Suppressor macrophage (primary cell): ENCODE results near the gene CASZ1.

Experiments
- DNase-seq, 4 experiments: peaks; one replicate each; pipeline ENCODE4 v3.0.0-alpha.2; 2020 to 2022

Gene CASZ1

DNA sequence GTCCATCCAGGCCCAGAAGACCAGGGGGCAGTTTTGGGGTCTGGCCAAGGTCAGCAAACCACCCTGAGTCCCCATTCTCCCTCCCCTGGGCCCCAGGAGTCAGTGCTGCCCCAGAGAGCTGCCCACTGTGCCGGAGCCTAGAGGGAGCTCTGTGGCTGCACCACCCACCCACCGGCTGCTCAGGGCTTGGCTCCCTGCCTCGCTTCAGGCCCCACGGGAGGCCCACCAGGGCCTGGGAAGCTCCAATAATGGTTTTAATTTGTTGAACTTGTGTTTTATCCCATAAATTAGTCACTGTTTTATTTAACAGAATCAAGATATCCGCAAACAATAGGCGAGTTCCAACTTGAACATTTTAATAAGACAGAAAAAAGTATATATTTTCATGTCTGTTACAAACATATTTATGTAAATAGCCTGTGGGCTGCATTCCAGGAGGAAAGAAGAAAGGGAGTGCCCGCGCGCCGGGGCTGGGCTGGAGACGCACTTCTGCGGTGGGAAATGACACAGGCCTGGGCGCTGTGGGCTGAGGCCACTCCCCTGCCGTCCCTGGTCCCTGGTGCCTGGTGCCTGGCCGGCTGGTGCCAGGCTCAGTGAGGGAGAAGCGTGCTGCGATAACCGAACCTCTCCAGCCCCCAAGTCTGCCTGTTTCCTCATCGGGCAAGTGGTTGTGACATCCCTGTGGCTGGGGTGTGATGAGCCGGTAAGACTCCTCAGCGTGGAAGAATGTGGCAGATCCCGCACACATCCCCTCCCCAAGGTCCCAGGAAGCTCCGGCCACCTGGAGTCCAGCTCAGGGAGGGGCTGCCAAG is 161.2 kb downstream of the CASZ1 start:
- no peak for DNase-seq

DNA sequence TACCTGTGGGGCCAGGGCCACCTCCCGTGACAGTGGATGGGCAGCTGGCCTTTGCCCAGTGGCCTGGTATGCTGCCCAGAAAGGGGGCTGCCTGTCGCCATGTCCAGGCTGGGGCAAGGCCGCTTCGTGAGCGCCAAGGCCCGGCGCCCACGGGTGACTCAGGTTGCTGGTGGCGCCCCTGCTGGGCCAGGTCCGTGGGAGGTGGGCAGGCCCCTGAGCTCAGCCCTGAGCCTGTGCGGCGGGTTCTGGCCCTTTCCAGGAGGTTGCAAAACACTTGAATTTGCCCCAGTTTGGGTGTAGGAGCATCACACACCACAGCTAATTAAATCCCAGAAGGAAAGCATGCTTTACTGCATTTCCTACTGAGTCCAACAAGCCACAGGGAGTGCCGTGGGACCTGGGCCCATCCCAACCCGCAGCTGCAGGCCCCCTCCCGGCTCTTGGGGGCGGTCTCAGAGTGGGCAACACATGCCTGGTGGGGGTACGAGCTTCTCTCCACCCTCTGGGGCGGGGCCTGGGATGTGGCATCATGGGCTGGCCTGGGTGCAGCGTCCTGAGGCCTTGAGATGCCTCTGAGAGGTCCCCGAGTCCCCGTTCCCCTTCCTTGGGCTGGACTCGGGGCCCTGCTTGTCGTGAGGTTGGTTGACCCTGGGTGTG is 161.9 kb downstream of the CASZ1 start:
- DNase-seq: no peak

DNA sequence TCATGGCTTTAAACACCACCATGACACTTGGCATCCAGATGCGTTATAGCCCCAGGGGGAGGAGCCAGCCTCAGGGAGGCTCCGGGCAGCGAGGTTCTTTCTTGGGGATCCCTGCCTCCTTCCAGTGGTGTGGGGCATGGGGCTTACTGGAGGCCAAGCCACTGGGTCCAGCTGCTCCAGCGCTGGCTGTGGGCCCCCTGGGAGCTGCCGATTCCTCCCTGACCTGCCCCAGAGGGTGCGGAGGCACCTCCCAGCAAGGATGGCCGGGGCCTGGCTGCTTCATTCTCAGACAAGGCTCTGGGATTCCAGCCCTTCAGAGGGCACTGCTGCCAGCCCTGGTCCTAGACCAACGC is 162.4 kb downstream of the CASZ1 start:
- DNase-seq: no peak

DNA sequence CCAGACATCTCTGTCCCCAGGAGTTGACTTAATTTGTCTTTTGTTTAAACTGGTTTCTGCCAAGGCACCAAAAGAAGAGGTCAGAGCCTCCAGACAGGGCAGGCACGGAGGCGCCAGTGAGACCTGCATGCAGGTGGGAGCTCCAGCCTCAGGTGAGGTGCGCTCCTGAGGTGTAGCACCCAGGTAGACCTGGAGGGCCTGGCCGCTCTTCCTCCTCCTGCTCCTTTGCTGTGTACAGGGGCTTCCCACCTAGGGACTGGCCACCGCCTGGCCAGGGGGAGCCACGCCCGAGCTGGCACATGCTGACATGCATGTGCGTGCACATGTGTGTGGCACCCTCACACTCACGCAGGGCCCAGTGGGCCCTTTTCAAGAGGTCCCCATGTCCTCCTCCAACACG is 163.0 kb downstream of the CASZ1 start:
- no peak for DNase-seq

DNA sequence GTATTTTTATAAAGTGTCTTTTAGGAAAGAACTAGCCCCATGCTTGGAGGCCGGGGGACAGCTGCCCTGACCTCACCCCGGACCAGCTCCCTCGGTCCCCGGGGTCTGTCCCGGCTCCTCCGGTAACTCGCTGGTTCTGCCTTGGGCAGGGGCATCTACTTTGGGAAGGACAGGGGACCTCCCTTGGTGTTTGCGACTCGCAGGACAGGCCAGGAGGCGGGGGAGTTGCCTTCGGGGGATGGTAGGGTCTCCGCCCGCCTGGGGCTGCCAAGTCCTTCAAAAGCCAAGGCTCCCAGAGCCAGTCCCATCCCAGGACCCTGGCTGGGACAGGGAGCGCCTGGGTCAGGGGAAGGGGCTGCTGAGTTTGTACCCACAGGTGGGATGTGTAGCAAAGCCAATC is 163.8 kb downstream of the CASZ1 start:
- no peak for DNase-seq

DNA sequence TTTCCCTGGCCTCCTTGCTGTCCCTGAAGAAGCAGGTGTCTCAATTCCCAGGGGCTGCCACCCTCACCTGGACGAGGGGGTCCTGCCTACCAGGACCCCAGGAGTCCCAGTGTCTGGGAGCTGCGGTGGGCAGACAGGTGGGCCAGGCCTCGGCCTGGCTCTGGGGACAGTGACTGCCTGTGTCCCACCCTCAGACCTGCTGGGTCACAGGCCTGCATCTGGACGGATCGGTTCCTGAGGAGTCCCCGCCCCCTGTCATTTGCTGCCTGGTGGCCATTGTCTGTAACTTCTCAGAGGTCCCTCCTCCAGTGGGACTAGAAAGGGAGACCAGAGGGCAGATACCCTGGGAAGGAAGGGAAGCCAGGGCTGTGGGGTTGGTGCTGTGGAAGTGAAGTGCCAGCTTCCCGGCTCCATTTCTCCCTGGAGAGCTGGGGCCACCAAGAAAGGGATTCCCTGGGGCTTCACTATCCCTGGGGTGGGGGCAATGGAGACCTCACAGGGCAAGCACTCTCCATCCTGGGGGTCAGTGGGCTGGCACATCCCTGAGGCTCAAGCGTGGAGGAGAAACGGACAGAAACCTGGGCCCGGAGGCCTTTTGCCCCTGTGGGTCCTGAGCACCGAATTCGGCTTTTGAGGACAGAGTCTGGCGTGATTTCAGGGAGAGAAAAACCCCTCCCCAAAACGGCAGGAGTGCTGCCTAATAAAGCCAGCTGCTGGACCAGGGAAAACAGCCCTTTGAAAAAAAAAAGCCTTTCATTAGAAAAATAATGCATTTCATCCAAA is 164.4 kb downstream of the CASZ1 start:
- no peak for DNase-seq

DNA sequence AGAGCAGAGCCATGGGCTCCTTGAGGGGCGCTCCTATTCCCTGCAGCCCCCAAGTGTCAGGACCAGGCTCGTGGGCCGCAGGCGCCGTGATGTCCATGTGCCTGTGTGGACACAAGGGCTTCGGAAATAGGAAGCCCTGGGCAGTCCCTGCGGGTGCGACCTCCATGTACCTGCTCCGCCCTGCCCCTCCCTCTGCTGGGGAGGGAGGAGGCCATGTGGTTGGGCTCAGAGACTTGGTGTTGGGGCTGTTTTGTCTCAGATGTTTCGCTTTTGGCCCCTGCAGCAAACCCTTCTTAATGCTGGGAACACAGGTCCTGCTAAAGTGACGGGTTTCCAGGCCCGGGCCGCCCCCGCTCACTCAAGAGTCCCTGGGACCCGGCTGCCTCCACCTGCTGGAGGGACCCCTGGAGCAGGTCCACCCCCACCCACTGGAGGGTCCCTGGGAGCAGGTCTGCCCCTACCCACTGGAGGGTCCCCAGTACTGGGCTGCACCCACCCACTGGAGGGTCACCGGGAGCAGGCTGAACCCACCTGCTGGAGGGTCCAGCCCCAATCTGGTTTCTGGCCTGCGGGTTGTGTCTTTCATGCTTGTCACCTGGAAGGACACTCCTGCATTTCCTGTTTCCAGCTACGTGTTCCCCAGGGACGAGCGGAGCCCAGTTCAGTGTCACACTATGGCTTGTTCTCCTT is 165.2 kb downstream of the CASZ1 start:
- DNase-seq: peak in 1 of 4 experiments; percentile 1

DNA sequence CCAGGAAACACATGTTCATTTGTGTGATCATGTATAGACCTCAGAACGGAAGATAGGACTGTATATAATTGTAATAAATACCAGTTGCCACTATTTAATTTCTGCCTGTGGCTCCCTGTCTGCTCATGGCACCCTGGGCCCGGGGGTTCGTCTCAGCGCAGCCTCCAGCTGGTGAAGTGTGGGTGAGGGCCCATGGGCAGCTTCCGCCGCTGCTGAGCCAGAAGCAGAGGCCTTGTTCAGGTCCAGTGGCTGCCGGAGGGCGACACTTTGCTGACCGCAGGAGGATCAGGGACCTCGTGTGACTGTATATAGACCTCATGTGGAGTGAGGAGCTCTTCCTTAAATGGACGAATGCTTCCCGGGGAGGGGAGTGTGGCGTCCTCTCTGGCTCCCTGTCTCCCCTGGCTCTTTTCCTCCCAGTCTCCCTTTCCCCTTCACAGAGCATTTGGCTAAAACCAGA is 165.8 kb downstream of the CASZ1 start:
- DNase-seq: peak in 1 of 4 experiments; percentile 1

DNA sequence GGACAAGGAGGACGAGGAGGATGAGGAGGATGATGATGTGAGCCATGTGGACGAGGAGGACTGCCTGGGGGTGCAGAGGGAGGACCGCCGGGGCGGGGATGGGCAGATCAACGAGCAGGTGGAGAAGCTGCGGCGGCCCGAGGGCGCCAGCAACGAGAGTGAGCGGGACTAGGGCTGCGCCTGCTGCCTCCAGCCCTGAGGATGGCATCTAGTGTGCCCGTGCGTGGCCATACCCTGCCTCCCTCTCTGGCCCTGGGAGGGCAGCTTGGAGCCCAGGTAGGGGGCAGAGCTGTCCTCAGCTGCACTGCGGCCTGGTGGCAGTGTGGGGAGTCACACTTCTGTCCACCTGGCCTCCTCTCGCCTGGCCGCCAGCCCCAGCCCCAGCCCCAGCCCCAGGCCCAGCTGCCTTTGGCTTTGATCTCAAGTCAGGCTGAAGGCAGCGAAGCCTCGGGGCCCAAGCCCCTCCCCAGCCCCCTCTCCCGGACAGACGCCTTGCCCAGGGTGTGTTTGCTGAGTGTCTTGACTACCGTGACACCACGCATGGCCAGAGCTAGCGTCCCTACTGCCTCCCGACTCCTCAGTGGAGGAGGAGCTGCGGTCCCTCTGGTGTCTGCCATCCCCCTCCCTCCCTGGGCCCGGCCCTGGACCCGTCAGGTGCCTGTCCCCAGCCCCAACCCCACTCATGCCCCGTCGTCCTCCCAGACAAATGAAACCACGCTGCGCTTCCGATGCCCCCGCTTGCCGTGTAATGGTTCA is 166.5 kb downstream of the CASZ1 start:
- DNase-seq: no peak

DNA sequence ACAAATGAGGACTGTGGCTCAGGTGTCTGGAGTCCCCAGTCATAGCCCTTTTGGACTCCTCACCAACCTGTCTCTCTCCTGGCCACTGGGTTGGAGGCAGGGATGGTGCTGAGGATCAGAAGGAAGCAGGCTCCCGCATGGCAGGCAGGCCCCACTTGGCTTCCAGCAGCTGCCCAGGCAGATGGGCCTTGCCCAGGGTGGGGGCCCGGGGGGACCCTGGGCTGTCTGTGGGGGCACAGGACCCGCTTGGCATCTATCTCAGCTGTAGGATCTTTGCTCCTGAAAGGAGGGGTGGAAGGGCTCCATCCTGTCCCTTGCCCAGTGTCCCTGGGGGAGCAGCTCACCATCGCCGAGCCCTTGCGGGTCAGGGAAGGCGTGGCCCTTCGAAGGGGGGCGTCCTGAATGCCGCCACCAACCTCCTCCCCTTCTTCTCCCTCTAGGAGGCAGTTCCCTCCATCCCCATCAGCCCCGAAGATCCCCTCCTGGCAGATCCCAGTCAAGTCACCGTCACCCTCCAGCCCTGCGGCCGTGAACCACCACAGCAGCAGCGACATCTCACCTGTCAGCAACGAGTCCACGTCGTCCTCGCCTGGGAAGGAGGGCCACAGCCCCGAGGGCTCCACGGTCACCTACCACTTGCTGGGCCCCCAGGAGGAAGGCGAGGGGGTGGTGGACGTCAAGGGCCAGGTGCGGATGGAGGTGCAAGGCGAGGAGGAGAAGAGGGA is 167.2 kb downstream of the CASZ1 start:
- no peak for DNase-seq

DNA sequence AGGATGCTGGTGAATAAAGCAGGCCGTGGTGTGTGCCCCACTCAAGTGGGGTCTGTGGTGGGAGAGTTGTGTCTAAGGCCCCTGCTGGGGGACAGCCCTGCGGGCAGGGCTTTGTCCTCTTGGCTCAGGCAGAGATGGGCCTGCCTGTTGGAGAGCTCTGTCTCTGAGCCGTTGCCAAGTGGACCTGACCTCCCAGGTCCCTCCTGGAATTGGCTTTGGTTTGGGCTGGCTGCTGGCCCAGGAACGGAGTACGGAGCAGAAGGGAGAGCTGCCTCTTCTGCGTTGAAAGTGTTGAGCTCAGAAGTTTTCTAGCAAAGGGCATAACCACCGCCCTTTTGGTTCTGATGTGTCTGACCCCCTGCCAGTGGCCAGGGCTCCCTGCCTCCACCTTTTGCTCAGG is 167.8 kb downstream of the CASZ1 start:
- no peak for DNase-seq

DNA sequence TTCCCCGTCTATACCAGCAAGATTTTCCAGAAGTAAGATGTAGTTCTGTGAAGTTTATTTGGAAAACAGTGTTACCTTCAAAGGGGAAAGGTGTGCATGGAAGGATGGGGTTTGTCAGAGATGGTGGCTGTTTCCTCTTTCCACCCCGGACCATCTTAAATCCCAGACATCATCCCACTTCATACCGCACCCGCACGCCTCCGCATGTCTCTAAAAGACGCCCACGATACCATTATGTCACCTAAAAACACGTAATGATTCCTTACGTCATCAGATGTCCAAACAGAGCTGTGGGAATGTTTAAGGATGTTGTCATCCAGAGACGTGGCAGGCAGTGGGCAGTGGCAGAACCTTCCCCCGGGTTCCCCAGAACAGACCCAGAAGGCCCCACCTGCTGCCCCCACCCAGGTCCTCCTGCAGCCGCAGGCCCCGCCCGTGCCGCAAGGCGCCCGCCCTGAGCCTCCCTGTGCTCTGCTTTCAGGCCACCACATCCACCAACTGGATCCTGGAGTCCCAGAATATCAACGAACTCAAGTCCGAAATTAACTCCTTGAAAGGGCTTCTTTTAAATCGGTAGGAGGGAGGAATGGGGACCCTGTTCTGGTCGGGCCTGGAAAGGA is 169.5 kb downstream of the CASZ1 start:
- peak in 2 of 4 experiments; percentile 10 to 32 for DNase-seq

DNA sequence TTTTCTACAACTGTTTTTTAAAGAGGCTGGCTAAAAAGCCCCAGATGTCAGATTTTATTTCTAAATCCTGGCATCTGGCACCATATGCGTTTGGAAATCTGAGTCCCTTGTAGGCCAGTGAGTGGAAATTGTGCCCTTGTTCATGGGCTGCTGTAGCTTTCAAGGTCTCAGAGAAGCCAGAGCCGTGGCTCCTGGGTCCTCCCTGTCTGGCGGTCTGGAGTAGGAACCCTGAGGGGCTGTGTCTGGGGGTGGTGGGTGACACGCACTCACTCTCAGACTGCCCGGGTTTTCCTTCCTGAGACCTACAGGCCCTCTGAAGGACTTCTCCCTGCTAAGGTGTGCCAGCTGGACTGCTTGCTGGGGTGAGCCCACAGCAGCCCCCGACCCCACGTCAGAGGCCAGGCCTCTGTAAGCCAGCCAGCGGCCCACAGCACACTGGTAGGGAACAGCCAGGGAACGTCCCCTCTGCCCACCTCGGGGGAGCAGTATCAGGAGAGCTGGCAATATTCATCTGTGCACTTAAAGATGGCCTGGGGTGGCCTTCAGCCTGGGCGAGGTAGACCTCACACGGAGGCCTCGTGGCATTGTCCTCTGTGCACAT is 170.2 kb downstream of the CASZ1 start:
- peak in 1 of 4 experiments; percentile 1 for DNase-seq

DNA sequence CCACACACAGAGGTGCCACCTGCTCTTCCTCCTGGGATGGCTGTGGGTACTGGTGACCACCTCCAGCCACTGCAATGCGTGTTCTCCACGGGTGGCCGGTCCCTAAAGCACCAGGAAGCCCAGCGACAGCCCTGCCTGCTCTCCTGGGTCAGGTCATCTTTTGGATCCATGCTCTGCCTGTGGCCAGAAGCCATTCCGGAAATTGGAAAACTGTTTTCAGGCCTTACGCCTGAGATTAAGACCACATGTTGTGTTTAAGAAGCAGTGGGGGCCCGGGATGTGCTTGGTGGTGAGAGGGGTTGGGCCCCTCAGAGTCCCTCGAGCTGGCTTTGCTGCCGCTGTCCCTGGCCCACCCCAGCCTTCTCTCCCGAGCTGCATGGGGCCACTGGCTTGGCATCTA is 170.9 kb downstream of the CASZ1 start:
- peak in 1 of 4 experiments; percentile 0 for DNase-seq

DNA sequence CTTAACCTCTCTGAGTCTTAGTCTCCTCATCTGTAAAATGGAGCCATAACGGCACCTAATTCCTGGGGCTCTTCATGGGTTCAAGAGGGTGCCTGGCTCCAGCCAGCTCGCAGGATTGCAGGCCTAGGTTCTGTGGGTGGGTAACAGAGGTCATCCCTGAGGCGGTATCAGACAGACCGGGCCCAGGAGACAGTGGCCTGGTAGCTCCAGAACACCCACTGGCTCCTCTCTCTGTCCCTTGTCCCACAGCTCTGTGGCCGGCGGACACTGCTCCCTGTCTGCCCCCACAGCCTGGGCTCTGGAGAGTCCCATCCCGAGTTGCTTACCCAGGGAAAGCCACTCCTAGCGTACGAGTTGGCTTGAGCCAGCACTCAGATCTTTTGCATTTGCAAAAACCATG is 171.4 kb downstream of the CASZ1 start:
- no peak for DNase-seq

DNA sequence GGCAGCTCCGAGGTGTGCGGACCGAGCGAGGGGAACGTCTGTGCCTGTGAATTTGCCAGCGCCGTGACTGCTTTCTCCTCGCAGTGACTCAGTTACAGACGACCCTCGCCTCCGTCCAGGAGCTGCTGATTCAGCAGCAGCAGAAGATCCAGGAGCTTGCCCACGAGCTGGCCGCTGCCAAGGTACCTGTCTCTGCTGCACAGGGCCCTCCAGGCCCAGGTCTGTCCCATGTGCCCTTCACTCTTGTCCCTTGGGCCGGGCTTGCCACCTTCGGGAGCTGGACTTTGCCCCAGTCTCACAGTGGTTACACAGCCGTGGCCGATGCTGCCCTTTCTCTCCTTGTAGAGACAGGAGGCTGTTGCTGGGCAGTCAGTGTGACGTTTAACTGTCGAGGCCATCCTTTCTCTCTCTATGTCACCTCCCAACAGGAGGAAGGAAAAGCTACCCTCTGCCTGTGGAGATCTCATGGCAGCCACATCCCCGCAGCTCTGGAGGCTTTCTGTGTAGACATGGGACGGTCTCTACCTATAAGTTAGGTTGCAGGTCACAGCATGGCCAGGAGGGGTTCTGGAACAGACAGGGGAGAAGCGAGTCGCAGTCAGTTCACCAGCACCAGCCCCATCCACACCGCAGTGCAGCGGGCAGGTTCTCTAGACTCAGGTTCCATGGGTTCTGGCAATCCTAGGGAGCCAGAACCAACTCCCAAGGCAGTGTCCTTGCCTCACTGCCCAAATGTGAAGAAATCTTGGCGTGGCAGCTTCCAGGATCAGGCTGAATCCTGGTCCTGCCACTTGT is 172.0 kb downstream of the CASZ1 start:
- peak in 1 of 4 experiments; percentile 1 for DNase-seq

DNA sequence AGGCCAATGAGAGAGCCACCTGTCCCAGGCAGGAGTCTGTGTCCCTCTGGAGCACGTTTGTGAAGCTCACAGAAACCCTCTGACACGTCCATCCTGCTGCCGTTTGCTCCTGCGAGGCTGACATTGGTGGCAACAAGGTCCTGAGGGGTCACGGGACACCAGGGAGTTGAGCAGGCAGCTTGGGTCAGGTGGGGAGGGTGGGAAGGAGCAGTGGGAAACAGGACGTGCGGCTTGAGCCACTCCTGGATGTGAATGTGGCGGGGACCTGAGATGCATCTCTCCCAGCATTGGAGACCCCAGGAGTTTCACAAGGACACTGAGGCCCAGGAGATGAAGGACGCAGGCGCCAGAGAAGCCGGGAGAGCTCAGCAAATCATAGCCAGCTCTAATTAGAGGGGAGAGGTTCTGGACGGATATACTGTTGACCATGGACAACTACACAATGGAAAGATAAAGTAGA is 172.7 kb downstream of the CASZ1 start:
- peak in 1 of 4 experiments; percentile 0 for DNase-seq

DNA sequence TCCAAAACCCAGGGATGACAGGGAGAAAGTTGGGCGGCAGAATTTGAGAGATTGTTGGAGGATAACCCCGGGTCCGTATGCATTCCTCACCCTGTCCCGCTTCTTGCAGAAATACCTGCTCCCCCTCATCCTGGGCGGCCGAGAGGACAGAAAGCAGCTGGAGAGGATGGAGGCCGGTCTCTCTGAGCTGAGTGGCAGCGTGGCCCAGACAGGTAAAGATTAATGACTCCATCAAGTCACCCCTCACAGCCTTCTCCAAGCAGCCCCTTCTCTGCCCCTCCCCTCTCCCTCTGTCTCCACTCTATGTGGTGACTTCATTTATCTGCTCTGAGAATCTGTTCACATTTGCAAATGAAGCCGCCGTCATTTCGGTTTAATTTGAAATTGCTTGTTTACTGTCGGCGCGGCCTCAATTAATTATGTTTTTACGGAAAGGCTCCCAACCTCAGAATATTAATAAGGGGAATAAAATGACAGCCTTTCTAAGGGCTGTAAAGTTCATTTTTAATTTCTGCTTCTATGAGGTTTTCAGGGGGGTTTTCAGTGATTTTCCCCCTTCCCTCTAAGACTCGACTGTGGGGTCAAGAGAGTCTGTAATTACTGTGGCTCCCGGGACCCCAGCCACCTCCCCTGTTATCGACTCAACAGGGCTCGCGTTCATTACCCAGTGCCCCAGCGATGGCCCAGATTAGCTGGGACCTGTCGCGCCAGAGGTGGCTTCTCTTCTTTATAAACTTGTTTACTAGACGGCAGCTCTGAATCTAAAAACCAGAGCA is 173.3 kb downstream of the CASZ1 start:
- no peak for DNase-seq

DNA sequence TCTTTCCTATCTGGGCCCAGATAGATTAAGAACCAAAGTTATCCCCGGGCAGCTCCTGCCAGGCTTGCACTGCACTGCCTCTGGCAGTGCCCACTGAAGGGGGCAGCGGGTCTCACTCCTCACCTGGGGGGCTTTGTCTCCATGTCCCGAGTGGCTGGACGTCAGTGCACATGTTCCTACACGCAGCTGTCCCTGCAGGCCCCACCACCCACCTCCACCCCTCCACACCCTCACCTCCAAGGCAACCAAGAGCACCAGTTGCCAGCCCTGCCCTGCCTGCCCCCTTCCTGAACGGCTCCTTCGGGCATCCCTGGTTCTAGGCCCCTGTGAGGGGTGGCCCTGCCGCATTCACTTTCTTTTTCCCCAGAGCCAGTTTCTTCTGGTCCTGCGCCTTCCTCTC is 174.5 kb downstream of the CASZ1 start:
- no peak for DNase-seq
